CD4-positive, alpha-beta T cell treated with Interleukin-6 for 4 hours (primary cell): ENCODE results near the gene PCTP.

Experiments used
- DNase-seq: peaks from one replicate; pipeline ENCODE4 v3.0.0-alpha.2; 2020; ENCODE audit warnings: mixed read lengths

PCTP gene

DNA sequence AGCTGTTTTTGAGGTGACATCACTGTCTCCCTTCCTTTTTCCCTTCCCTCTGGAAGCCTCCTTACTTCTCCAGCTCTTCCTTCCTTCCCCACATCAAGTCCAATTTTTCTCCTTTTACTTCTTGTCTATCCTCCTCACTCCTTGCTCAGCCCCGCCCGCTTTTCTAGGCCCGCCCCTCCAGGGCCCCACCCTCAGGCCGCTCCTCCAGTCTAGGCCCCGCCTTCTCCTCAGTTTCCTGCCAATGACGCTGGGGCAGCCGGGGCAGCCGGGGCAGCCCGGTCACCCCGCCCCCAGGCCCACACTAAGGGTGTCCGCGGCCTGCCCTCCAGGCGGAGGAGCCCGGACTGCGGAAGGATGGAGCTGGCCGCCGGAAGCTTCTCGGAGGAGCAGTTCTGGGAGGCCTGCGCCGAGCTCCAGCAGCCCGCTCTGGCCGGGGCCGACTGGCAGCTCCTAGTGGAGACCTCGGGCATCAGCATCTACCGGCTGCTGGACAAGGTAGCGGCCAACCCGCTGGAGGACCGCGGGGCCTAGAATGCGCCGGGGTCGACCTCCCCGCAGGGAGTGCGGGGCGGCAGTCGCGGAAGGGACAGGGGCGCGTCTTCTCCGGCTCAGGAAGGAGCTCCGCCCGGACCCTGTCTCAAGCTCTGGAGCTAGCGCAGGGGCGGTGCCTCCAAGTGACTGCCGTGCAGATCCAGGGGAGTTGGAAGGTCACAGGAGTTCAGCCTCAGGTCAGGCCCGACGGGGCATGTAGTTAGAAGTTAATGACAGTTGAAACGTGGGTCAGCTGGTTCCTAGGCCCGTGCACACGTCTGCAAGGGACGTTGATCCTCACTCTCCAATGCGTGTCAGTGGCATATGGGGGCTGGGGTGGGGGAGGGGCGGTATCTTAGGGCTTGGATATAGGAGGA, at the start of gene PCTP:
PCTP (plus strand) TSS at position 302 of the 908 bp plus-strand sequence; CDS start at position 355, 53 bp downstream.
- DNase-seq, result peak; percentile 86

- DNase-seq, result no peak
Observed at GRCh38 chr17:55702150-55702549, 48.7 kb upstream of the PCTP start.

DNA sequence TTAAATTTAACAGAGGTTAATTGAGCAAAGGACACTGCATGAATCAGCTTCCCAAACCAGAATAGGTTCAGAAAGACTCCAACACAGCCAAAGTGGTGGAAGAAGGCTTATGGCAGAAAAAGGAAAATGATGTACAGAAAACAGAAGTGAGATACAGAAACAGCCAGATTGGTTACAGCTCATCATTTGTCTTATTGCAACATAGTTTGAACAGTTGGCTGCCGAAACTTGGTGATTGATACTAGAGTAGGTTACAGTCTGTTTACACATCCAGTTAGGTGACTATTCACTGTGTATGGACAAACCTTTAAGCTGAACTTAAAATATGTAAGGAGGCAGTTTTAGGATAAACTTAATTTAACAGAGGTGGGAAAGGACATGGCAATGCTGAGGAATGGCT, 46.5 kb upstream of the PCTP start:
- DNase-seq, result no peak

DNA sequence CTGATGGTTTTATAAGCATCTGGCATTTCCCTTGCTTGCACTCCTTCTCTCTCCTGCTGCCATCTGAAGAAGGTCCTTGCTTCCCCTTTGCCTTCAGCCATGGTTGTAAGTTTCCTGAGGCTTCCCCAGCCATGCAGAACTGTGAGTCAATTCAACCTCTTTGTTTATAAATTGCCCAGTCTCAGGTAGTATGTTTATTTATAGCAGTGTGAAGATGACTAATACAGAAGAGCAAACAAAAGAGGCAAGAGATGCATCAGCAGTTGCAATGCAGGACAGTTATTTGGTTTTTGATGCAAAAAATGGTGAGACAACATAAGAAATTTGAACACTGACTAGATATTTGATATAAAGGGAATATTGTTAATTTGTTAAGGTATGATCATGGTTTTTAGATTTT, 45.0 kb upstream of the PCTP start:
- DNase-seq, result no peak

- DNase-seq, result no peak
Observed at GRCh38 chr17:55706808-55707773, 43.8 kb upstream of the PCTP start.

GRCh38 chr17:55708175-55708974, 42.5 kb upstream of the PCTP start:
- no peak for DNase-seq

DNA sequence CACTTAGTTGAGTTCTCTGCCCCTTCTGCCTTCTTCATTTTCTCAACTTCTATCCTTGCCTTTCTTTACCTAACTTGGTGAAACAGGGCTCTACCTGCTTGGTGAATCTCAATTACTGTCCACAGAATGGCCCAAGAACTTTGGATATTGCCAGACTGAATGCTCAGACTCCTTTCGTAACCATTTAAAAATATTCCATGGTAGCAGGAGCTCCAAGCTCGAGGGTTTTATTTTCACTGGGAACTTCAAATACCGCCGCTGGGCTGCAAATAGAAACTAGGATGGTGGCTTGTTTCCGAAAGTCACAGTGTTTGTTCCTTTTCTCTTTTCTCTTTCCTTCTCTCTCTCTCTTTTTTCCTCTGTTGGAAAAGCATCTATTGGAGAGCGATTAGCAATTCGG, 41.4 kb upstream of the PCTP start:
- DNase-seq, result no peak

DNA sequence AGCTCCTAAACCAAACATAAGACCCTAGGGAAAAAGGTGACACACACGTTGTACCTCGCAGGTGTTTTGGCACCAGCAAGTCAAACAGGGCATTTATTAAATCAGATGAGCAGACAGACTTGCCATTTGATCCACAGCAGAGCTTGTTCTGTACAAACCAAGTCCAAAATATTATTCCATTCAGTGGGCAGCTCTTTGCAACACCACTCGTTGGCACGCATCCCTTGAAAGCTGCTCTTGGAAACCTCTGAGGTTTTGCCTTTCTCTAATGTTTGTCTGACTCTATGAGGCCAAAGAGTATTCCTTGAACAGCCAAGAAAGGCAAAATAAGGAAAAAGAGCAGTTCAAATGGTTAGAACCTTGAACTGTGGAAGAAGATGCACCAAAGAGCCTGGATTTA, 40.9 kb upstream of the PCTP start:
- no peak for DNase-seq

DNA sequence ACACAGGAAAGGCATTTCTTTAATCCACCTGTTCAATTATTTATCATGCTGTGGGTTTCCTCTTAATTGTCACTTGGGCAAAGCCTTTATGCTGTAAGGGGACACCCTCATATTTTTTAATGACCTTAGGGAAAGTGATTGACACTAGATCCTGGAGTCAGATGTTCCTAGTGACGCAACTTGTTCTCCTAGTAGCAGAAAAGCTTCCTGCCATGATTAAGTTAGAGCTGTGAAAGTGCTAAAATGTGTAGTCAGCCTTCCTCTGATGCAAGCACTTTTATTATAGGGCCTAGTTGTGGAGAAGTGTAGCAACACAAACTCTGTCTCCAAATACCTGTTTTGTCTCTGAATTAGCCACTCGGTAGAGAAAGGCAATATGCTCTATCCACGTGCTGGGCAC, 40.4 kb upstream of the PCTP start:
- no peak for DNase-seq

DNA sequence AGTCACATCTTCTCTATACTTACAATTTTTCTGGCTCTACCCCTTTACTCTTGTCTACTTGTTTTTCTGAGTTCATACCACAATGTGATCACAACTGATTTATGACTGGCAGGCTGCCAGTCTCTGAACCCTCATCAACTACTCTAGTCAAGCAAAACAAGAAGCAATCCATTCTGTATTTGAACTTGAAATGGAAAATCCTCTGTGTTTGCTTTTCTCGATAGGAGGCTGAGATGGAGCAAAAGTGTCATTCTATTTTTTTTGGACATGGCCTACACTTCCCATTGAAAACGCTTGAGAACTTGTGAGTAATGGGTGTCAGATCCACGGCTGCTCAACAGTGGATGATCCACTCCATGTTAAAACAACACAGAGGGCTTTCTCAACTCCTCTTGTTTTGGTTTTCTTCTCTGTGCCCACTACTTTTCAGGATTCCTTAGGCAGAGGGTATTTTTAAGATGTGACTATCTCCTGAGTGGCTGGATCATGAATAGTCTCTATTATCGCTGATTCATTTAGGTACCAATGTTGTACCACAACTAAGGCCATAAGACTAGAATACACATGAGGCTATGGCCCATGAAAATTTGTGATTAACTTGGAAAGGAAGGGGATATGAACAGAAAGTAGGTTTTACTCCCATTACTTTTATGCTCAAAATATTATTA, 39.9 kb upstream of the PCTP start:
- DNase-seq, result no peak

GRCh38 chr17:55717432-55717831, 33.4 kb upstream of the PCTP start:
- DNase-seq, result no peak

DNA sequence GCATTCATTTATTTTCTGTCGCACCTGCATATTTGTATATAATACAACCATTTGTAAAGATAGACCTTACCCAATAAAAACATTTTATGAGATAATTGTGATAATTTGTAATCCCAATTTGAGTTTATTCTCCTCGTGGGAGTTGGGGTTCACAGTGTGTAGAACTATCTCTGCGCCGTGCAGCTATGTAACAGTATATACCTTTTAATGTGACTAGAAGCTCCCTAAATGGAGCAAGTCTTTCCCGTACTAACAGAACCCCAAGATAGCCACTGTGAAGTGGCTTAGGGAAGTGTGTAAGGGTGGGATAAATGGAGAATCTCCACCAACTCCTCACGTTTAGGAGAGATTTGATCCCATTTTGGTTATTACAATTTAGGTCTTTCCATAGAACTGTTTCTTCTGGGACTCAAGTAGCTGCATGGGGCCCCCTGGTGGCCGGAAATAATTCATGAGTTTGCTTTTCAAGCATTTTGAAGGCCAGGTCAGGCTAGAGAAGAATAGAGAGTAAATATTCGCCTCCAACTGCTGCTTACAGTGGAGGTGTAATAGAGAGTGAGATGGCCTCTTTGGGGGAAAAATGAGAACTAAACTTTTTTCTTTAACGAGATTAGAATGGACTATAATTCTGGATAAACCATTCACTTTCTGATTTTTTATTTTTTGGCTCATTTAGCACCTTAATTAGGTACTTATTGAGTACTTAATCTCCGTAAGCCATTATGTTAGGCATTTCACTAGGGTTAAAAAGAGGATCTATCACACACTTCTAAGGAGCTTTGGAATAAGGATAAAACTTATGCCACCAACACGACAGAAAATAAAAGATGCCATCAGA, 32.7 kb upstream of the PCTP start:
- peak; percentile 68 for DNase-seq

DNA sequence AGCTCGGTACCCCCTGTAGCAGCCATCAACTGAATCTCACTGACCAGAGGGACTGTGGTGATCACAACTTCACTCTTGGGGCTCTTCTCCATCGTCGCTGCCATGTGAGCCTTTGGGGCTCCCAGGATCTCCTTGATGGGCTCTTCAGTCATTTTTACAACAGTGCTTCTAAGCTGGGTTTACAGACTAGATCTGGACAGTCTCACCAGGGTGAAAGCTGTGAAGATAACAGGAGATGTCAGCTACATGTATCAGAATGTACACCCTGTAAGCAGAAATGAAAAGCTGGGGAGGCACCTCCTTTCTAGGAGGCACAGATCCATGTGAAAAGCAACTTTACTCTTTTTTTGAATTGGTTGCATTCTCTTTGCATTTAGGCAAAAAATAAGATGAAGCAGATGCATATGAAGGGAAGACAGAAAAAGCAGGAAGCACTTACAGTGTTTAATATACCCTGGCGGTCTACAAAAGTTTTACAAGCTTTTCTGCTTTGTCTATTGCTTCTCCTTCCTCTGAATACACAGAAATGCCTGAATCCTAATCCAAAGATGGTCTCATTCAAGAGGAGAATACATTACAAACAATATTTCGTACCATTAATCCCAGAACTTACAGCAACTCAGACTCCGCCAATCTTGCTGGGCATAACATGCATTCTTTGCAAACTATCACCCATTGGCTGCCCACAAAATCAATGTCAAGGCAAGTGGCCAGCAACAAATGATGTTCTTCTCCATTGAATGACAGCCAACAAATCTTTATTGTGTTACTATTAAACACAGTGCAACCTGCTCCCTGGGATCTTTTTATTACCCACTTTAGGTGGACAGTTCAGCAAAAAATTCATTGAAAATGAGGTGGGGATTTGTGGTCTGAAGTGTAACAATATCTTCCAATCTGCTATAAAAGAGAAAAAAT, 29.7 kb upstream of the PCTP start:
- no peak for DNase-seq

DNA sequence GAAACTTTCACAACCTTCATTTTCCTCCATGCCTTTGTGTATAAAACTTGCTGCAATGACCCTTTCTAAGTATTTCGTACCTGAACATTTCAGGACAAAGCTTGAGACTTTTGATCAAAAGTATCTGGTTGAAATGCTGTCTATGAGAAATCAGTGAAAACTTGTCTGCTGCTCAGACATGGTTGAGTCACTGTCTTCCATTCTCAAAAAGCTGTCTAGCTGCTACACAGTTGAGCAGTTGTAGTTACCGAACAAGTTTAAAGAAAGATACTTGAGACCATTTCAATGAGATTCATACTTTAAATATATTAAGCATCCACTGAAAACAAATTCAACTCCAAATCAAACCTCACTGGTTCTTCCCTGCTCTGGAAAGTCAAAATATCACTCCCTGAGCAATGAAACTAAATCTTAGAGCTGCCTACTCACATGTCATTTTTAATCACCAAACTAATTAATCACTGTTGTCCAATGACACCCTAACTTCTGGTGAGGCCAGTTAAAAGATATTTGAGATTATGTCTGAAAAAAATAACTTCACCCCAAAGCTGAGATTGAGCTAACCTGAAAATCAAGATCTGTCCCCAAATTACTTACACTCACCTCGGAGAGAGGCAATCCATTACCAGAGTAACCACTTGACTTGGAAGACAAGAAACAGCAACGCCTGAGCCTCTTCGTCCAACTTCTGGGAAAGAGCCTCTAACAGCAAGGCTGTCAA, 28.7 kb upstream of the PCTP start:
- no peak for DNase-seq

DNA sequence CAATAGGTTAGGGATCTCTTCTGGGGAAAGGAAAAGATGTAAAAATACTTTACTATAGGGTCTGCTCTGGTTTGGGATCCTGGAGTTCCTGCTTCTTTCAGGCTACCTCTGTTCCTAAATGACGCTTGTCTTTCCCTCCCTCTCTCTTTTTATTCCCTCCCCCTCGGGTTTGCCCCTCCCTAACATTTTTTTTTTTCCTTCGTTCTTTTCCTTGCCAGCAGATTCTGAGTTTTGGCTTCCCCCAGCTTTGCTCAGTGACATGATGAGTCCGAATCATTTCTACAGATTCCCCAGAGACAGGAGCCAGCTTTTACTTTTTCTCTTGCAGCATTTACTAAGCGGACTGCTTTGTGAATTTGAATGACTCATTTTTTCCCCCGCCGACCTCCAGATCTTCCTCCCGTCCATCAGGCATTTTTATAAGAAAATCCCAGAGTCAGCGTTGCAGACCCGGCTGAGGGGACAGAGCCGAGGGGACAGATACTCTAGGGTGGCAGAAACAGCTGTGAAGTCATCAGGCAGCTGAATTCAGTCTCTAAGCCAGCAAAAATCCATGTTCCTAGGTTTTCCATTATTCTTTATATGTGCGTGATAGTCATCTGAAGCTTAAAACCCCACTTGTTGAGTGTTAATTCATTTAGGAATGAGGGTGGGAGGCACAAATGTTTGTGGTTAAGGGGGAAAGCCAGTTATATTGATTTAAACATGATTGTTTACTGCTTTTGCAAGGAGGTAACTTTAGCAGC, 27.9 kb upstream of the PCTP start, which contains the start of gene TMEM100:
TMEM100 (minus strand) TSS at position 123 of the 746 bp plus-strand sequence. CDS start 1,794 bp downstream, outside the sequence.
- DNase-seq, result no peak

- DNase-seq, result no peak
Observed at GRCh38 chr17:55723488-55723848, 27.4 kb upstream of the PCTP start.

- DNase-seq, result no peak
Observed at GRCh38 chr17:55726440-55726839, 24.4 kb upstream of the PCTP start.

DNA sequence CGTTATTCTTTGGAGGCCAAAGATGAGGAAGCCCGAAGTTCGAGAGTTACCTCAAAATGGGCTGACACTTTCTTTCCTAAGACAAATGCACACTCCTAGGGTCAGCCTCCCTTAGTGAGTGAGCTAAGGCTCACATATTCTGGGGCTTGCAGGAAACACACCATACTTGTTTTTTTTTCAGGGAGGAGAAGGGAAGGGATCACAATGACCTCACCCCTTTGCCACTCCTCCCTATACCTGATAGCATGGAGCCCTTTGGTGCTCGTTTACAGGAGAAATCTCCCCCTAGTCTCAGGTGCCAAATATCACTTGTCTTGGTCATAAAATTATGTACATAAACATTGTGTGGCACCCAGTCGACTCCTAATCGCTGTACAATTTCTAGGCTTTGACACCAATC, 23.6 kb upstream of the PCTP start:
- DNase-seq, result no peak

DNA sequence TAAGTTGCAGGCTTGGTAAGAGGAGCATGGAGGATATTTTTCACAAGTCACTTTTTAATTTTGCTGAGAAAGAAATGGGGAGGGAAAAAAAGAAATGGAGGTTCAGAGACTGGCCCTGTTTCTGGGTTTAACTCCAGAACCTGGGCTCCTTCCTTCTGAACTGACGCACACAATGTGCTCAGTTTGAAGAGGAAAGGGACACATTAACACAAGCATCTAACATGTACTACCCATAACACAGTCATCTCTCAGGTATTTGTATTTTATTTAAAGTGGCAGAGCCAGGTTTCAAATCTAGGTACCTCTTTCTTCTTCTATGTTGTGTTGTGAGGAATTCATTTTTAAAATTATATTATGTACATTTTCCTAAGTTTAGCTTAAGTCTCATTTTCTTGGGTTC, 22.9 kb upstream of the PCTP start:
- DNase-seq, result no peak
